Measurements from ENCODE around the gene CRTC3. TPM values are rescaled to one million over a fixed set of nuclear protein-coding genes. Genes with fewer than 3 reads are reported as not detected.
A peak's percentile ranks its signal among the peaks of the same experiment; 100 is the strongest.

Gene CRTC3
- total RNA-seq, 1 donor from 2014 or later = 33.3 TPM

DNA sequence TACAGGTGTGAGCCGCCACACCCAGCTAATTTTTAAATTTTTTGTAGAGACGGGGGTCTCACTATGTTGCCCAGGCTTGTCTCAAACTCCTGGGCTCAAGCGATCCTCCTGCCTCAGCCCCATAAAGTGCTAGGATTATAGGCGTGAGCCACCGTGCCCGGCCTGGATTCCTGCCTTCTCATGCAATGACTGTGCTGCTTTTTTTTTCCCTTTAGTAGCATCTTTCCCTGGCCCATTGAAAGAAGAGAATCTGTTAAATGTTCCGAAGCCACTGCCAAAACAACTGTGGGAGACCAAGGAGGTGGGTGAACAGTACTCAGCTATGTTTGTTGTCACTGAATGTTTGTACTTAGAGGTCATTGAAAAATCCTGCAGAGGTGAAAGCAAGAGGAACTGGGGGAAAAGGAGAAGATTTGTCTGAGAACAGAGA, 88.0 kb downstream of the CRTC3 start:
- Mint-ChIP-seq H3K36me3 (ENCODE audit: low read depth) (peaks cover 13% of the 10 kb centered on the region), H3K9me3 (no peaks in the 10 kb centered on the region), H3K27ac (ENCODE audit: unreplicated experiment) (peak overlapping the region; percentile 90), H3K4me1 (peaks cover 3% of the 10 kb centered on the region), H3K27me3 (ENCODE audit: low read depth) (no peaks in the 10 kb centered on the region), H3K4me3 (no peak overlapping the region)
- TF ChIP-seq, protein P1, sequence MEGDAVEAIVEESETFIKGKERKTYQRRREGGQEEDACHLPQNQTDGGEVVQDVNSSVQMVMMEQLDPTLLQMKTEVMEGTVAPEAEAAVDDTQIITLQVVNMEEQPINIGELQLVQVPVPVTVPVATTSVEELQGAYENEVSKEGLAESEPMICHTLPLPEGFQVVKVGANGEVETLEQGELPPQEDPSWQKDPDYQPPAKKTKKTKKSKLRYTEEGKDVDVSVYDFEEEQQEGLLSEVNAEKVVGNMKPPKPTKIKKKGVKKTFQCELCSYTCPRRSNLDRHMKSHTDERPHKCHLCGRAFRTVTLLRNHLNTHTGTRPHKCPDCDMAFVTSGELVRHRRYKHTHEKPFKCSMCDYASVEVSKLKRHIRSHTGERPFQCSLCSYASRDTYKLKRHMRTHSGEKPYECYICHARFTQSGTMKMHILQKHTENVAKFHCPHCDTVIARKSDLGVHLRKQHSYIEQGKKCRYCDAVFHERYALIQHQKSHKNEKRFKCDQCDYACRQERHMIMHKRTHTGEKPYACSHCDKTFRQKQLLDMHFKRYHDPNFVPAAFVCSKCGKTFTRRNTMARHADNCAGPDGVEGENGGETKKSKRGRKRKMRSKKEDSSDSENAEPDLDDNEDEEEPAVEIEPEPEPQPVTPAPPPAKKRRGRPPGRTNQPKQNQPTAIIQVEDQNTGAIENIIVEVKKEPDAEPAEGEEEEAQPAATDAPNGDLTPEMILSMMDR (conservative IDR thresholded peaks at IDR 0.05) = no peak
- no peak for DNase-seq (ENCODE audit: low read depth, low spot score)

DNA sequence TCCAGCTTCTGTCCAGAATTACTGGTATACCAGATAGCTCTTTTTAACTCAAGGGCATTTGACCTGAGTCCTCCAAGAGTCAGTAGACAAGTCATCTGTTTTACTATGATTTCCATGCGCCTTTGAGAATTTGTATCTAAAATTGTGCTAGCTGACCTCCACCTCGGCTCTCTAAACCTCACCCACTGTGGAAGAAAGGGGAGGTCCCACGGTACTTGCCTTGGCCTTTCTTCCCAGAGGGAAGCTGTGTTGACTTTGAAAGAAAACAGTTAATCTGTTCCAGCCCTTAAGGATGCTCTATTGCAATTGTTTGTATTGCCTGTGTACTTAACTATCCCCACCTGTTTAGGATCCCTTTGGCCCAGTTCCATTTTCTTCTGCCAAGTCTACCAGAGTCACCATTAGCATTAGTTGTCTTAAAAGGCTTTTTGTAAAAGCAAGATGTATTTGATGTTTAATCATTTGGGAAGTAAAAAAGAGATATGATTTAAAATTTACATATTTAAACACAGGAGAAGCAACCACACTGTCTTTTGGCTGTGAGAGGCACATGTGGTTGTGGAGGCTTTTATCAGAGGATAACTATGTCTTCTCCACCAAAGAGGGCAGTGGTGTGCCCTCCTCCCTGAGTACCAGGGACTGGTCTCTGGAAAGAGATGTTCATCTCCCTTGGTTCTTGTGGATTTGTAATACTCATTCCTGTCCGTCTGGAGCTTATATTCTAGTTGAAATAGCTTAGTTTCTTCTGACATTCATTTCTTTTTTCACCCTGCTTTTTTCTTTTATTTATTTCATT, 88.8 kb downstream of the CRTC3 start:
- no peaks in the 10 kb centered on the region for H3K27me3 Mint-ChIP-seq (ENCODE audit: low read depth)
- H3K36me3 Mint-ChIP-seq (ENCODE audit: low read depth) = peaks cover 11% of the 10 kb centered on the region
- no peak overlapping the region for H3K27ac Mint-ChIP-seq (ENCODE audit: unreplicated experiment)
- TF ChIP-seq, protein P1 (conservative IDR thresholded peaks at IDR 0.05) = no peak
- peaks cover 3% of the 10 kb centered on the region for H3K4me1 Mint-ChIP-seq
- H3K9me3 Mint-ChIP-seq = no peaks in the 10 kb centered on the region
- no peak for DNase-seq (ENCODE audit: low read depth, low spot score)
- H3K4me3 Mint-ChIP-seq = no peak overlapping the region

DNA sequence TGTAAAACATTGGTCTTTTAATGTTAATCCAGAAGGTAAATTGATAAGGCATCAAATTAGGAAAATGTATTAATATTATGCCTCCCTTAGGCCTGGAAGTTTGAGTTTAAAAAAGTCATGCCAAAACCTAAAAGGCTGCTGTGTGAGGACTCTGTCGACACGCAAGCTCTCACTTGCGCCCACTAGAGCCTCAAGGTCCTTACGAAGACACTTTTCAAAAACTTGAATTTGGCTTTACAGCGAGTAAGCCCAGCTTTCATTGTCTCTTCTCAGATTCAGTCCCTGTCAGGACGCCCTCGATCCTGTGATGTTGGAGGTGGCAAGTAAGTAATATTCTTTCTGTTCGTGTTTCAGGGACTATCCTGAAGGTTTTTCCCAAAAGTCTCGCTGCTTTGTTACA, 89.7 kb downstream of the CRTC3 start:
- no peaks in the 10 kb centered on the region for H3K27me3 Mint-ChIP-seq (ENCODE audit: low read depth)
- peaks cover 11% of the 10 kb centered on the region for H3K36me3 Mint-ChIP-seq (ENCODE audit: low read depth)
- TF ChIP-seq, protein P1 (conservative IDR thresholded peaks at IDR 0.05) = no peak
- no peak for DNase-seq (ENCODE audit: low read depth, low spot score)
- no peak overlapping the region for H3K27ac Mint-ChIP-seq (ENCODE audit: unreplicated experiment)
- no peaks in the 10 kb centered on the region for H3K9me3 Mint-ChIP-seq
- no peak overlapping the region for H3K4me3 Mint-ChIP-seq
- H3K4me1 Mint-ChIP-seq = peaks cover 3% of the 10 kb centered on the region

DNA sequence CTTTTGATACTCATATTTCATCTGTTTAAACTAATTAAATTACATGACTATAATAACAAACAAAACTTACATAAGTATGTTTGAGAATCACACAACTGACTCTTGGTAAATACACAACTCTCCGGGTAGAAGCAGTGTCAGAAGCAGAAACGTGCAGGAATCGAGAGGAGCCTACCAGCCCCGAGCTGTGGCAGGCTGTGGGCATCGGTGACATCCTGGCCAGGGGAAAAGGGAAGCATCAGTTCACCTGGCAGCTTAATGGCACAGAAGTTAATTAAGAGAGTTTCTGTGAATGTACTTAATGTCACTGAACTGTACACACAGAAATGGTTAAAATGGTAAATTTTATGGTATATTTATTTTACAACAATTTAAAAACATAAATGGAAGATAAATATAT, 90.2 kb downstream of the CRTC3 start:
- Mint-ChIP-seq H3K9me3 (no peaks in the 10 kb centered on the region), H3K4me1 (peaks cover 3% of the 10 kb centered on the region), H3K27me3 (ENCODE audit: low read depth) (no peaks in the 10 kb centered on the region), H3K27ac (ENCODE audit: unreplicated experiment) (no peak overlapping the region), H3K36me3 (ENCODE audit: low read depth) (peaks cover 11% of the 10 kb centered on the region), H3K4me3 (no peak overlapping the region)
- no peak for DNase-seq (ENCODE audit: low read depth, low spot score)
- TF ChIP-seq, protein P1 (conservative IDR thresholded peaks at IDR 0.05) = no peak

DNA sequence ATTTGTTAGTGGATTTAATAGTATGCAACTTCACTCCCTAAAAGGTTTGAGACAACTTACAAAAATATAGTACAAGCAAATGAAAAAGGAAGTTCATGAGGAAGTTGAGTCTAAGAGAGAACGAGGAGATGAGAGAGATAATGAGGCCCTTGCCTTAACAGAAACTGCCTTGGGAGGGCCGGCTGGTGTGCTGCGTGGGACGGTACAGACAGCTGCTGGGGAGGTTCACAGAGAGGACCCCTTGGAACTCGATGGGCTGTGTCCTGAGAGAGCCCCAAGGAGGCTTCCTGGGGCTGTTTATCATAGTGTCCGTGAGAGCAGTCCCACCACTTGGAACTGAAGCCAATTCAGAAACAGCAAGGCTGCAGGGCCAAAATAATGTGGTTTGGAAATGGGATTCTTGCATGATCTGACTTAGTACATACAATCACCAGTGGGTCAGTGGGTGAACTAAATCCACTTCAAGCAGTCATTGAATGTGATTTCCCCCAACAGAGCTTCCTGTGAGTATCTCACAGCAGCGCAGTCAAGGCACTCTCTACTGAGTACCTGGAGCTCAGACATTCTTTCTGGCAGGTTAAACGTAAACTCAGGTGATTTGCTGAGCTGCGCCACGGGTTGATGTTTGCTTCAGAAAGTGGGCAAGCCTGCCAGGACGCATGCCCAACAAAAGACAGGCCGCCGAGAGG, 90.8 kb downstream of the CRTC3 start:
- DNase-seq (ENCODE audit: low read depth, low spot score) = no peak
- TF ChIP-seq, protein P1 (conservative IDR thresholded peaks at IDR 0.05) = no peak
- Mint-ChIP-seq H3K4me3 (no peak overlapping the region), H3K9me3 (no peaks in the 10 kb centered on the region), H3K27me3 (ENCODE audit: low read depth) (no peaks in the 10 kb centered on the region), H3K4me1 (peaks cover 3% of the 10 kb centered on the region), H3K36me3 (ENCODE audit: low read depth) (peaks cover 11% of the 10 kb centered on the region), H3K27ac (ENCODE audit: unreplicated experiment) (no peak overlapping the region)

Data from neural crest cell (in vitro differentiated cells).